ENCODE results near the gene NRXN3. TPM values are rescaled to one million over a fixed set of nuclear protein-coding genes. Genes with fewer than 3 reads are reported as not detected.
"Not testable (repeated sequence)": the region's sequence is repeated elsewhere in the genome, so short reads cannot be mapped to it uniquely, and the experiment has no call there.

Gene NRXN3
- total RNA-seq, 2 experiments from 2014 or later = not detected

DNA sequence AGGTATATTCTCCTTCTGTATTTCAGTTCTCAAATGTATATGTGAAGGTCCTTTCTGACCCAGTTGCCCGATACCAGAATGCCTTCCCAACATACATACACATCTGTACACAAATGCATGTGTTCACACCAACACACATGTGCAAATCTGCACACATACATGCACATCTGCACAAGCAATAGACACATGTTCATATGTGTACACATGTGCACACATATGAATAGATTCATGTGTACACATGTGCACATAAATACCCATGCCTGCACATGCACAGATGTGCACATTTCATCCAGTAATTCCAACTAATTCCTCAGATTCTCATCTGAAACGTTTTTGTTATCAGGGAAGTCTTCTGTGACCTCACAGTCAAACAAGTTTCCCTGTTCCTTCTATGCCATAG lies 933.6 kb downstream of the NRXN3 start:
- no TSS peak for BruUV-seq (replicated peaks)
- Histone ChIP-seq H3K9me3 (ENCODE audit: low read length) (no peaks in the 10 kb centered on the region), H2AFZ (ENCODE audit: low read length) (no peak overlapping the region), H3K4me1 (ENCODE audit: insufficient read depth, low read length, poor library complexity, severe bottlenecking) (no peaks in the 10 kb centered on the region), H3K9me2 (ENCODE audit: insufficient read depth, low read length) (no peaks in the 10 kb centered on the region), H3K79me2 (ENCODE audit: insufficient read depth, low read depth, low read length) (no peaks in the 10 kb centered on the region), H3K4me3 (ENCODE audit: low read depth, low read length, poor library complexity, severe bottlenecking) (no peak overlapping the region), H4K20me1 (ENCODE audit: insufficient read depth, low read length) (no peaks in the 10 kb centered on the region), H3K27ac (ENCODE audit: low read depth, low read length, poor library complexity, severe bottlenecking) (no peak overlapping the region), H3K4me2 (ENCODE audit: low read length) (no peak overlapping the region), H3K36me3 (ENCODE audit: insufficient read depth, low read length) (no peaks in the 10 kb centered on the region)
- no peak for DNase-seq (ENCODE audit: low spot score)
- POLR2A ChIA-PET = no interaction called here
- CTCF ChIA-PET (ENCODE audit: unreplicated experiment) = no interaction called here
- intact Hi-C loops (cut with micrococcal nuclease; ENCODE audit: unreplicated experiment) = no loop called here
- TF ChIP-seq EZH2phosphoT487 (IDR thresholded peaks at IDR 0.05; ENCODE audit: borderline replicate concordance, low read depth, low read length) = no peak
- TF ChIP-seq, protein P1, sequence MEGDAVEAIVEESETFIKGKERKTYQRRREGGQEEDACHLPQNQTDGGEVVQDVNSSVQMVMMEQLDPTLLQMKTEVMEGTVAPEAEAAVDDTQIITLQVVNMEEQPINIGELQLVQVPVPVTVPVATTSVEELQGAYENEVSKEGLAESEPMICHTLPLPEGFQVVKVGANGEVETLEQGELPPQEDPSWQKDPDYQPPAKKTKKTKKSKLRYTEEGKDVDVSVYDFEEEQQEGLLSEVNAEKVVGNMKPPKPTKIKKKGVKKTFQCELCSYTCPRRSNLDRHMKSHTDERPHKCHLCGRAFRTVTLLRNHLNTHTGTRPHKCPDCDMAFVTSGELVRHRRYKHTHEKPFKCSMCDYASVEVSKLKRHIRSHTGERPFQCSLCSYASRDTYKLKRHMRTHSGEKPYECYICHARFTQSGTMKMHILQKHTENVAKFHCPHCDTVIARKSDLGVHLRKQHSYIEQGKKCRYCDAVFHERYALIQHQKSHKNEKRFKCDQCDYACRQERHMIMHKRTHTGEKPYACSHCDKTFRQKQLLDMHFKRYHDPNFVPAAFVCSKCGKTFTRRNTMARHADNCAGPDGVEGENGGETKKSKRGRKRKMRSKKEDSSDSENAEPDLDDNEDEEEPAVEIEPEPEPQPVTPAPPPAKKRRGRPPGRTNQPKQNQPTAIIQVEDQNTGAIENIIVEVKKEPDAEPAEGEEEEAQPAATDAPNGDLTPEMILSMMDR (conservative IDR thresholded peaks at IDR 0.05; ENCODE audit: low read length) = no peak

DNA sequence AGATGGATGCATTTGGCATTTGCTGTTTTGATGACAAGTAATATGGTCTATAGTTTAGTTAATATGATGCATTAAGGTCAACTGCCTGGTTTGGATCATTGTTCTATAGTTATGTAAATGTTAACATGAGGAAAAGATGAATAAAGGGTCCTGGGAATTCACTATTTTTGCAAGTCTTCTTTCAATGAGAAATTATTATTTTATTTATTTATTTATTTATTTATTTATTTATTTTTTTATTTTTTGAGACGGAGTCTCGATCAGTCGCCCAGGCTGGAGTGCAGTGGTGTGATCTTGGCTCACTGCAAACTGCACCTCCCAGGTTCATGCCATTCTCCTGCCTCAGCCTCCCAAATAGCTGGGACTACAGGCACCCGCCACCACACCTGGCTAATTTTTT lies 940.4 kb downstream of the NRXN3 start:
- H3K36me3 ChIP-seq (ENCODE audit: insufficient read depth, low read length); H3K9me3 ChIP-seq (ENCODE audit: low read length); H3K9me2 ChIP-seq (ENCODE audit: insufficient read depth, low read length); H3K27ac ChIP-seq (ENCODE audit: low read depth, low read length, poor library complexity, severe bottlenecking); H3K4me3 ChIP-seq (ENCODE audit: low read depth, low read length, poor library complexity, severe bottlenecking); POLR2A ChIA-PET; DNase-seq (ENCODE audit: low spot score); H2AFZ ChIP-seq (ENCODE audit: low read length); H3K4me2 ChIP-seq (ENCODE audit: low read length); intact Hi-C loops (cut with micrococcal nuclease; ENCODE audit: unreplicated experiment); H3K79me2 ChIP-seq (ENCODE audit: insufficient read depth, low read depth, low read length); H4K20me1 ChIP-seq (ENCODE audit: insufficient read depth, low read length); H3K4me1 ChIP-seq (ENCODE audit: insufficient read depth, low read length, poor library complexity, severe bottlenecking); BruUV-seq (replicated peaks); CTCF ChIA-PET (ENCODE audit: unreplicated experiment): not testable (repeated sequence)

DNA sequence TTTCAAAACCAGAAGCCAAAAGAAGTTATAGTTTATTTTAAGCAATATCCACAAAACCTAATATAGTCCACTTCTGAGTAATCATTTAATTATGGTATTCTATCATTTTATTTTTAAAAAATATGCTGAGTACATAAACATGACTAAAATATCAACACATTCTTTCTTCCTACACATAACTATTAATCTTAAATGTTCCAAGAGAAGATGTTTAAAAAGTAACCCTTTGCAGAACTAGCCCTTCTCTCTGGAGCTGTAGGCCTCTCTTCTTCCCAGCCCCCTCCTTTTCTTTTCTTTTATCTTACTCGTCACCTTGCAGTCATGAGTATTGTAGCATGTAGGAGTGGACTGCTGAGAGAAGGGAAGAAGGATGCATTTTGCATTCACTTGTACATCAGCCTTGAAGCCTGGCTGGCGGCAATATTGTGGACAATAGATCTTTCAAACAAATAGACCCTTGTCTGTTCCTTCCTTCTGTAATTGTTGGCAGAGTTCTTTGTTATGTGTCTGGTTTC lies 941.9 kb downstream of the NRXN3 start:
- Histone ChIP-seq H2AFZ (ENCODE audit: low read length) (no peak overlapping the region), H3K4me2 (ENCODE audit: low read length) (no peak overlapping the region), H4K20me1 (ENCODE audit: insufficient read depth, low read length) (no peaks in the 10 kb centered on the region), H3K4me1 (ENCODE audit: insufficient read depth, low read length, poor library complexity, severe bottlenecking) (no peaks in the 10 kb centered on the region), H3K4me3 (ENCODE audit: low read depth, low read length, poor library complexity, severe bottlenecking) (no peak overlapping the region), H3K27ac (ENCODE audit: low read depth, low read length, poor library complexity, severe bottlenecking) (no peak overlapping the region), H3K9me2 (ENCODE audit: insufficient read depth, low read length) (no peaks in the 10 kb centered on the region), H3K79me2 (ENCODE audit: insufficient read depth, low read depth, low read length) (no peaks in the 10 kb centered on the region), H3K9me3 (ENCODE audit: low read length) (no peaks in the 10 kb centered on the region), H3K36me3 (ENCODE audit: insufficient read depth, low read length) (no peaks in the 10 kb centered on the region)
- DNase-seq (ENCODE audit: low spot score) = no peak
- BruUV-seq (replicated peaks) = no TSS peak
- CTCF ChIA-PET (ENCODE audit: unreplicated experiment) = no interaction called here
- TF ChIP-seq EZH2phosphoT487 (IDR thresholded peaks at IDR 0.05; ENCODE audit: borderline replicate concordance, low read depth, low read length) = no peak
- TF ChIP-seq, protein P1 (conservative IDR thresholded peaks at IDR 0.05; ENCODE audit: low read length) = no peak
- POLR2A ChIA-PET = interaction anchor here (0.7 kb wide), 1 partner anchor 21 kb away, joined by 3 read pairs; no protein-coding TSS in a partner anchor
- intact Hi-C loops (cut with micrococcal nuclease; ENCODE audit: unreplicated experiment) = no loop called here
